ENCODE results near the gene GTSF1L. TPM values are rescaled to one million over a fixed set of nuclear protein-coding genes. Genes with fewer than 3 reads are reported as not detected.

GTSF1L gene
- total and polyA plus RNA-seq, 9 of the 15 experiments (the other 6 are each of a cell fraction or from before 2014, with no cell fraction given), result not detected

DNA sequence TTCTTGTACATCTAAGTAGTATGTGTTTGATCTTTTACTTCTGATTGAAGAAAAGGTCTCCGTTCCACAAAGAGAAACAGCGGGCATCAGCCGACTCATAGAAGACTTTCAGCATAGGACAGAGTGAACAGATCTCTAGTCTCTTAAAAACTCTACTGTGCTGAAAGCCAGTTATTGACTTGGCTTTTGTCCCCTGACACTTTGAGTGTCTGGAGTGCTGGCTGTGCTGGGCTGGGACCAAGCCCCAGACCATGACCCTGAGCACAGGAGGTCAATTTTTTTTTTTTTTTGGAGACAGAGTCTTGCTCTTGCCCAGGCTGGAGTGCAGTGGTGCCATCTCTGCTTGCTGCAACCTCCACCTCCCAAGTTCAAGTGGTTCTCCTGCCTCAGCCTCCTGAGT, 32.0 kb downstream of the GTSF1L start:
- FAIRE-seq, result no peak
- ChIA-PET POLR2A (no interaction called here), CTCF (ENCODE audit: low intra/inter-chr PET ratio) (no interaction called here)
- no peak for DNase-seq (ENCODE audit: extremely low read depth in 1 of 4, low spot score in 3 of 4)
- no TSS peak for BruUV-seq (replicated peaks)
- no peak for ATAC-seq
- Histone ChIP-seq H3K4me3 (no peak overlapping the region), H3K9ac (ENCODE audit: insufficient read depth in 1 of 2, low read depth in 2 of 2, low read length in 2 of 2) (no peak overlapping the region), H3K9me1 (ENCODE audit: control insufficient read depth, insufficient read depth, low read length) (no peaks in the 10 kb centered on the region), H3K79me2 (ENCODE audit: control insufficient read depth, insufficient read depth, low read length) (no peaks in the 10 kb centered on the region; the same call in 2 of the 3 replicates), H3K4me2 (ENCODE audit: insufficient read depth, low read length) (no peak overlapping the region), H3K4me1 (replicated peaks in 1 of 2; ENCODE audit: control insufficient read depth in 2 of 2, insufficient read depth in 2 of 2, low read length in 2 of 2) (peaks cover 17 to 18% of the 10 kb centered on the region in 2 experiments; a peak in 4 of 5 replicates), H2AFZ (ENCODE audit: low read depth, low read length) (no peak overlapping the region), H4K20me1 (replicated peaks; ENCODE audit: control insufficient read depth, insufficient read depth, low read length) (peaks cover 9% of the 10 kb centered on the region; the same call in 1 of the 2 replicates), H3K27me3 (ENCODE audit: control insufficient read depth in 2 of 2, insufficient read depth in 2 of 2, low read length in 2 of 2) (no peaks in the 10 kb centered on the region), H3K9me3 (replicated peaks; ENCODE audit: control insufficient read depth, insufficient read depth, low read depth, low read length) (no peaks in the 10 kb centered on the region), H3K36me3 (ENCODE audit: control insufficient read depth, insufficient read depth, low read length) (peaks cover 70% of the 10 kb centered on the region), H3K27ac (ENCODE audit: extremely low read depth, low read depth, low read length) (no peak overlapping the region)
- in situ Hi-C loops (cut with MboI), result loop anchor here (10.0 kb wide), 1 partner anchor 240 kb away; the partner anchor contains the start of gene SRSF6
- intact Hi-C loops (cut with micrococcal nuclease), result no loop called here
- WGBS (ENCODE audit: insufficient coverage, low coverage, missing lambda C conversion rate), result 95% methylated on average over 3 of the region's 3 CpGs
- TF ChIP-seq ZNF398 (CRISPR knock-in tag; IDR thresholded peaks at IDR 0.05), result no peak
- no peak for TF ChIP-seq CBX3 (IDR thresholded peaks at IDR 0.05; ENCODE audit: borderline replicate concordance in 1 of 2, low read length in 2 of 2)
- TF ChIP-seq ZKSCAN8 (CRISPR knock-in tag; IDR thresholded peaks at IDR 0.05), result no peak
- no peak for TF ChIP-seq FIP1L1 (IDR thresholded peaks at IDR 0.05; ENCODE audit: low read depth, low read length, poor library complexity, severe bottlenecking)
- TF ChIP-seq, protein P1, sequence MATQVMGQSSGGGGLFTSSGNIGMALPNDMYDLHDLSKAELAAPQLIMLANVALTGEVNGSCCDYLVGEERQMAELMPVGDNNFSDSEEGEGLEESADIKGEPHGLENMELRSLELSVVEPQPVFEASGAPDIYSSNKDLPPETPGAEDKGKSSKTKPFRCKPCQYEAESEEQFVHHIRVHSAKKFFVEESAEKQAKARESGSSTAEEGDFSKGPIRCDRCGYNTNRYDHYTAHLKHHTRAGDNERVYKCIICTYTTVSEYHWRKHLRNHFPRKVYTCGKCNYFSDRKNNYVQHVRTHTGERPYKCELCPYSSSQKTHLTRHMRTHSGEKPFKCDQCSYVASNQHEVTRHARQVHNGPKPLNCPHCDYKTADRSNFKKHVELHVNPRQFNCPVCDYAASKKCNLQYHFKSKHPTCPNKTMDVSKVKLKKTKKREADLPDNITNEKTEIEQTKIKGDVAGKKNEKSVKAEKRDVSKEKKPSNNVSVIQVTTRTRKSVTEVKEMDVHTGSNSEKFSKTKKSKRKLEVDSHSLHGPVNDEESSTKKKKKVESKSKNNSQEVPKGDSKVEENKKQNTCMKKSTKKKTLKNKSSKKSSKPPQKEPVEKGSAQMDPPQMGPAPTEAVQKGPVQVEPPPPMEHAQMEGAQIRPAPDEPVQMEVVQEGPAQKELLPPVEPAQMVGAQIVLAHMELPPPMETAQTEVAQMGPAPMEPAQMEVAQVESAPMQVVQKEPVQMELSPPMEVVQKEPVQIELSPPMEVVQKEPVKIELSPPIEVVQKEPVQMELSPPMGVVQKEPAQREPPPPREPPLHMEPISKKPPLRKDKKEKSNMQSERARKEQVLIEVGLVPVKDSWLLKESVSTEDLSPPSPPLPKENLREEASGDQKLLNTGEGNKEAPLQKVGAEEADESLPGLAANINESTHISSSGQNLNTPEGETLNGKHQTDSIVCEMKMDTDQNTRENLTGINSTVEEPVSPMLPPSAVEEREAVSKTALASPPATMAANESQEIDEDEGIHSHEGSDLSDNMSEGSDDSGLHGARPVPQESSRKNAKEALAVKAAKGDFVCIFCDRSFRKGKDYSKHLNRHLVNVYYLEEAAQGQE (IDR thresholded peaks at IDR 0.05; ENCODE audit: borderline replicate concordance), result no peak
- TF ChIP-seq, protein P1 (CRISPR knock-in tag; IDR thresholded peaks at IDR 0.05; ENCODE audit: low read depth), result no peak
- no peak for TF ChIP-seq ZBTB43 (CRISPR knock-in tag; IDR thresholded peaks at IDR 0.05)
- no peak for TF ChIP-seq MLX (CRISPR knock-in tag; conservative IDR thresholded peaks at IDR 0.05)
- no peak for TF ChIP-seq KLF10 (CRISPR knock-in tag; IDR thresholded peaks at IDR 0.05)
